Measurements from ENCODE around the gene RANGRF.

DNA sequence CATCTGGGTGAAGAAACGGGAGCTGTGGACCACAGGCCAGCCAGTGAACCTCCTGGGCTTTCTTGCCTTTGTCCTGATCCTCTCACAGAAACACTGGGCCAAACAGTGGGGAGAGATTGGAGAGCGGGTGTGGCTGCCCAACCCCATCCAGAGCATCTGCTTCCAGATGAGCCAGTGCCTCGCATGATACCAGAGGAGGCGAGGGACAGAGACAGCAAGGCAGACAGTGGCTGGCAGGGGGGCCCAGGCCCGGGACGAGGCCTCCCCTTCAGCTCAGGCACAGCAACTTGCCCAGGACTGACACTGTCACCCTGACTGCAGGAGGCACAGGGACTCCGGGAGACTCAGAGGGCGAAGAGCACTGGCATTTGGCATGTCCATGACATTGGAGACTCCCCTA lies 33.6 kb downstream of the RANGRF start:
- no peak for TF ChIP-seq EZH2phosphoT487 (IDR thresholded peaks at IDR 0.05; ENCODE audit: borderline replicate concordance, low read length)
- TF ChIP-seq, protein P1, sequence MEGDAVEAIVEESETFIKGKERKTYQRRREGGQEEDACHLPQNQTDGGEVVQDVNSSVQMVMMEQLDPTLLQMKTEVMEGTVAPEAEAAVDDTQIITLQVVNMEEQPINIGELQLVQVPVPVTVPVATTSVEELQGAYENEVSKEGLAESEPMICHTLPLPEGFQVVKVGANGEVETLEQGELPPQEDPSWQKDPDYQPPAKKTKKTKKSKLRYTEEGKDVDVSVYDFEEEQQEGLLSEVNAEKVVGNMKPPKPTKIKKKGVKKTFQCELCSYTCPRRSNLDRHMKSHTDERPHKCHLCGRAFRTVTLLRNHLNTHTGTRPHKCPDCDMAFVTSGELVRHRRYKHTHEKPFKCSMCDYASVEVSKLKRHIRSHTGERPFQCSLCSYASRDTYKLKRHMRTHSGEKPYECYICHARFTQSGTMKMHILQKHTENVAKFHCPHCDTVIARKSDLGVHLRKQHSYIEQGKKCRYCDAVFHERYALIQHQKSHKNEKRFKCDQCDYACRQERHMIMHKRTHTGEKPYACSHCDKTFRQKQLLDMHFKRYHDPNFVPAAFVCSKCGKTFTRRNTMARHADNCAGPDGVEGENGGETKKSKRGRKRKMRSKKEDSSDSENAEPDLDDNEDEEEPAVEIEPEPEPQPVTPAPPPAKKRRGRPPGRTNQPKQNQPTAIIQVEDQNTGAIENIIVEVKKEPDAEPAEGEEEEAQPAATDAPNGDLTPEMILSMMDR (conservative IDR thresholded peaks at IDR 0.05; ENCODE audit: low read depth, low read length) = no peak
